NCI-H526 treated with DMSO at 0.1 percent for 48 hours (cell line): Measurements from ENCODE around the gene EML3.
A peak's percentile ranks its signal among the peaks of the same experiment; 100 is the strongest.
"Not testable (repeated sequence)": the region's sequence is repeated elsewhere in the genome, so short reads cannot be mapped to it uniquely, and the experiment has no call there.

Source experiments
- DNase-seq: peaks from one replicate; lab custom pipeline; 2025; lab: John Stamatoyannopoulos, UW

Gene EML3

GRCh38 chr11:62570903-62571302 lies 41.7 kb downstream of the EML3 start:
- not testable (repeated sequence) for DNase-seq

- no peak for DNase-seq
Measured at GRCh38 chr11:62569611-62570010, 43.0 kb downstream of the EML3 start.

GRCh38 chr11:62567018-62567633 lies 45.4 kb downstream of the EML3 start:
- no peak for DNase-seq

- no peak for DNase-seq
Measured at GRCh38 chr11:62566247-62566646, 46.3 kb downstream of the EML3 start.

- DNase-seq = no peak
Measured at GRCh38 chr11:62565100-62565802, 47.3 kb downstream of the EML3 start.

GRCh38 chr11:62561677-62562230 lies 50.8 kb downstream of the EML3 start:
- not testable (repeated sequence) for DNase-seq

GRCh38 chr11:62560566-62561103 lies 51.9 kb downstream of the EML3 start:
- peak; percentile 46 for DNase-seq

- DNase-seq = not testable (repeated sequence)
Measured at GRCh38 chr11:62559626-62560025, 52.9 kb downstream of the EML3 start.

- no peak for DNase-seq
Measured at GRCh38 chr11:62559204-62559603, 53.4 kb downstream of the EML3 start.

GRCh38 chr11:62558669-62559068 lies 53.9 kb downstream of the EML3 start:
- no peak for DNase-seq

GRCh38 chr11:62556875-62557631 lies 55.5 kb downstream of the EML3 start:
- no peak for DNase-seq

GRCh38 chr11:62556108-62556874 lies 56.3 kb downstream of the EML3 start:
- DNase-seq = peak; percentile 75

- DNase-seq = no peak
Measured at GRCh38 chr11:62555464-62556107, 57.0 kb downstream of the EML3 start.

GRCh38 chr11:62554387-62555167 lies 58.0 kb downstream of the EML3 start:
- no peak for DNase-seq

GRCh38 chr11:62553839-62554361 lies 58.7 kb downstream of the EML3 start:
- no peak for DNase-seq

GRCh38 chr11:62553080-62553838 lies 59.3 kb downstream of the EML3 start:
- no peak for DNase-seq

GRCh38 chr11:62552485-62553079 lies 60.0 kb downstream of the EML3 start:
- DNase-seq = no peak
